BJ (cell line): Measurements from ENCODE around the gene FRYL. TPM values are rescaled to one million over a fixed set of nuclear protein-coding genes. Genes with fewer than 3 reads are reported as not detected.

Source experiments
- CTCF ChIA-PET: fragments of 350-600 bp; formaldehyde crosslinking; extraction: SDS; loops from one replicate; lab custom pipeline; 2021; ENCODE audit warnings: antibody characterized with exemption, inconsistent platforms; lab: Yijun Ruan, JAX
- POLR2A ChIA-PET: fragments of 300-600 bp; sonication (Branson Sonifier 250); formaldehyde crosslinking; extraction: SDS; loops from one replicate; lab custom pipeline; 2021; ENCODE audit warnings: antibody characterized with exemption; lab: Charles Lee
- DNase-seq: peaks from one replicate; pipeline ENCODE4 v3.0.0-alpha.2; 2011; ENCODE audit warnings: low read depth
- H3K27me3 ChIP-seq: 2 replicates; pipeline ENCODE4 v1.6.0; 2011; ENCODE audit warnings: low read length; ENCODE audit not compliant: control insufficient read depth, insufficient read depth
- H3K36me3 ChIP-seq: 2 replicates; pipeline ENCODE4 v1.5.1; 2011; ENCODE audit warnings: low read length; ENCODE audit not compliant: control insufficient read depth, insufficient read depth
- H3K4me3 ChIP-seq: 2 replicates; pipeline ENCODE4 v1.5.1; 2011; ENCODE audit warnings: low read depth, mild to moderate bottlenecking, control low read depth, low read length
- polyA plus RNA-seq: library from polyadenylated mRNA; depleted of rRNA; stranded (reverse); fragments of >200 nt; gene quantifications from 2 replicates; pipeline ENCODE4 v1.2.3, GENCODE V29; 2011
- TF ChIP-seq, protein P1 (sequence below): IDR thresholded peaks from 2 replicates; pipeline ENCODE4 v1.5.1; 2011; ENCODE audit warnings: low read depth, mild to moderate bottlenecking, control low read depth, inconsistent platforms, low read length, moderate library complexity; ENCODE audit not compliant: insufficient read depth

Gene FRYL
- polyA plus RNA-seq, 1 experiment, result 12.6 TPM

DNA sequence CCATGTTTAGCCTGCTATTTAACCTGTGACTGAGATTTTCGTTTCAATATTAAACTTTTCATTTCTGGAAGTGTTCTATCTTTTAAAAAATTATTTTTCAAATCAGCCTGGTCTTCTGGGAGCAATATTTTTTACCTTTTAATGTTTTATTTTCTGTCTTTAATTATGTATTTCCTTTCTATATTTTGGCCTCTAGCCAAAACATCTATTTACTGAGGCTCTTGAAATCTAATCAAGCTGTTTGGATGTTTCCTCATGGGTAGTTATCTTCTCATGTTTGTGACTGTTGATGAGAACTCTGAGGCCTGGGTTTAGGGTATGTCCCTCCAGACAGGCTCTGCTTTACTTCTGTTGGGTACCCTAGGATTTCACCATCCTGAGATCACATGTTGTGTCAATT is 307.3 kb downstream of the FRYL start:
- Histone ChIP-seq H3K27me3 (no peaks in the 10 kb centered on the region), H3K36me3 (no peaks in the 10 kb centered on the region), H3K4me3 (no peak overlapping the region)
- TF ChIP-seq, protein P1, sequence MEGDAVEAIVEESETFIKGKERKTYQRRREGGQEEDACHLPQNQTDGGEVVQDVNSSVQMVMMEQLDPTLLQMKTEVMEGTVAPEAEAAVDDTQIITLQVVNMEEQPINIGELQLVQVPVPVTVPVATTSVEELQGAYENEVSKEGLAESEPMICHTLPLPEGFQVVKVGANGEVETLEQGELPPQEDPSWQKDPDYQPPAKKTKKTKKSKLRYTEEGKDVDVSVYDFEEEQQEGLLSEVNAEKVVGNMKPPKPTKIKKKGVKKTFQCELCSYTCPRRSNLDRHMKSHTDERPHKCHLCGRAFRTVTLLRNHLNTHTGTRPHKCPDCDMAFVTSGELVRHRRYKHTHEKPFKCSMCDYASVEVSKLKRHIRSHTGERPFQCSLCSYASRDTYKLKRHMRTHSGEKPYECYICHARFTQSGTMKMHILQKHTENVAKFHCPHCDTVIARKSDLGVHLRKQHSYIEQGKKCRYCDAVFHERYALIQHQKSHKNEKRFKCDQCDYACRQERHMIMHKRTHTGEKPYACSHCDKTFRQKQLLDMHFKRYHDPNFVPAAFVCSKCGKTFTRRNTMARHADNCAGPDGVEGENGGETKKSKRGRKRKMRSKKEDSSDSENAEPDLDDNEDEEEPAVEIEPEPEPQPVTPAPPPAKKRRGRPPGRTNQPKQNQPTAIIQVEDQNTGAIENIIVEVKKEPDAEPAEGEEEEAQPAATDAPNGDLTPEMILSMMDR, result no peak
- no peak for DNase-seq
- ChIA-PET POLR2A (interaction anchor here (0.6 kb wide), 1 partner anchor 9 kb away, joined by 4 read pairs; no protein-coding TSS in a partner anchor), CTCF (interaction anchor here (0.6 kb wide), 1 partner anchor 17 kb away, joined by 3 read pairs; no protein-coding TSS in a partner anchor)

DNA sequence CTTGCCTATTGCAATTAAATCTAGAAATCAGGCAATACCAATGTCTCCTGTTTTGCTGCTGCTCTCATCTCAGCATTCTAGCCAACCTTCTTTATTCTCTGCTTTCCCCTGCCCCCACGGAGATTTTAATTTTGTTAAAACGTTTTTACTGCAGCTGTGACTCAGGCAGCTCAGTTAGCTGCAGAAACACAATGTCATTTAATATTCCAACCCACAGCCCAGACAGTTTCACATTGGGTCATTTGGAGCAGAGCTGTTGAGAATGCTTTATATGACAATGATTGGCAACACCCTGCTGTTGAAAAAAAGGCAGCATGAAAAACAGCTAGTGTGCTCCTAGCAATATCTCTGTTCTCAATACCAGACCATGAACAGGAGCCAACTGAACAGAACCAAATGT is 309.5 kb downstream of the FRYL start:
- H3K4me3 ChIP-seq, result no peak overlapping the region
- ChIA-PET POLR2A (no interaction called here), CTCF (interaction anchor here (0.8 kb wide), 1 partner anchor 13 kb away, joined by 3 read pairs; no protein-coding TSS in a partner anchor)
- no peaks in the 10 kb centered on the region for H3K36me3 ChIP-seq
- no peaks in the 10 kb centered on the region for H3K27me3 ChIP-seq
- DNase-seq, result no peak
- TF ChIP-seq, protein P1, result no peak

DNA sequence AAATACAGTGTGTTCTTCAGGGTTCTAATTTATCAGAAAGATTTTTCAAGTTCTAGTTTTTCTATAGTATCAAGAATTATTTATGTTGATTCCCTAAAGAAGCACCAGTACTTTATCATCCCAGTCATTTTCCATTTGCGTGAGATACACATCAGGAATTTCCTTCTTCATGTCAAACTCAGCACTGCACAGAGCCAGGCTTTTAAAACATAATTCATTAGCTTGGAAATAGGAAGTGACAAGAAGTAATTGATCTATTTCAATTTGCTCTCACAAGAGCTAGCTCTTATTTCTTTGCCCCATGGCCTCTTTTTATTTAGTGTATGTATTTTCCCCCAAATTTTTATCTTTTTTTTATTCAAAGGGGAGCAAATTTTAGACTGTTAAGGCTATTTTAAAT is 309.9 kb downstream of the FRYL start:
- Histone ChIP-seq H3K4me3 (no peak overlapping the region), H3K36me3 (no peaks in the 10 kb centered on the region), H3K27me3 (no peaks in the 10 kb centered on the region)
- ChIA-PET CTCF (interaction anchor here (0.8 kb wide), 1 partner anchor 12 kb away, joined by 3 read pairs; no protein-coding TSS in a partner anchor), POLR2A (no interaction called here)
- no peak for DNase-seq
- TF ChIP-seq, protein P1, result no peak

DNA sequence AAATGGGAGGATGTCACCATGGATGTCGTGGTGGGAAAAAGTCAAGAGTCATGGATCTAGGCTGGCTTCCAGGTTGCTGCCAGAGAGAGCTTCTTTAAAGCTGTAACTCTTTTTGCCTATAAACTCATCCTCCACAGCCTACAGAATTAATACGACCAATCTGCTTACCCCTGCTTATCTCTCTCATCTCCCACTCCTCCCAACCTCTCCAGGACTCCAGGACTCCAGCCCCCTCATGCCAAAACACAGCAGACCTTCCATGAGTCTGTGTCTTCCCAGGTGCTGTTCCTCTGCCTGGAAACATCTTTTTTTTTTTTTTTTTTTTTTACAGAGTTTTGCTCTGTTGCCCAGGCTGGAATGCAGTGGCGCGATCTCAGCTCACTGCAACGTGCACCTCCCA is 312.2 kb downstream of the FRYL start:
- DNase-seq, result no peak
- H3K4me3 ChIP-seq, result no peak overlapping the region
- no peaks in the 10 kb centered on the region for H3K36me3 ChIP-seq
- peaks cover 6% of the 10 kb centered on the region; the same call in 1 of the 2 replicates for H3K27me3 ChIP-seq
- ChIA-PET POLR2A (no interaction called here), CTCF (interaction anchor here (2.4 kb wide), 1 partner anchor 78 kb away, joined by 10 read pairs; no protein-coding TSS in a partner anchor)
- TF ChIP-seq, protein P1, result no peak

DNA sequence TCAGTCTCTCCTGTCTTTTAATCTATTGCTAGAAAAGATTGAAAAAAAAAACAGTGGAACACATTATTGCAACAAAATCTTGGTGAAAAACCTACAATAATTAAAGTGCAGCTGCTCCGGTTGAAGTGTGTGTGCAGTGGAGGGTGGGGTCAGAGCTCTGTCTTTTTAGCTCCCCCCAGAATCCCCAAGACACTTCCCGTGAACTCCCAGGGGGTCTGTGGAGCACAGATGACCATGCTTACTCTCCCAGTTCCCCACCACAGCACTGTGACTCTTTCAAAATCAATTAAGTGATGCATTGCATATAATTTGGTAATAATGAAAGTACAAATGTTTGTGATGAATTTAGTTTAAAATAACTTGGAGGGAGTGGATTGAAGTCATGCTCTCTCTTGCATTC is 312.6 kb downstream of the FRYL start:
- ChIA-PET POLR2A (no interaction called here), CTCF (interaction anchor here (2.4 kb wide), 1 partner anchor 79 kb away, joined by 10 read pairs; no protein-coding TSS in a partner anchor)
- TF ChIP-seq, protein P1, result no peak
- H3K36me3 ChIP-seq, result no peaks in the 10 kb centered on the region
- no peak for DNase-seq
- peaks cover 9% of the 10 kb centered on the region for H3K27me3 ChIP-seq
- no peak overlapping the region for H3K4me3 ChIP-seq
